GM21723 (cell line): Measurements from ENCODE around the gene COL4A4.
"Not testable (repeated sequence)": the region's sequence is repeated elsewhere in the genome, so short reads cannot be mapped to it uniquely, and the experiment has no call there.

Experiments used
- ATAC-seq: cut with Tn5 transposase; IDR thresholded peaks from one replicate; pipeline ENCODE4 v1.9.1; 2021; ENCODE audit warnings: mild to moderate bottlenecking, moderate library complexity; ENCODE audit not compliant: unreplicated experiment

Gene COL4A4

GRCh38 chr2:227163998-227164762 lies at the start of gene COL4A4, which contains the start of gene COL4A3:
COL4A4 (minus strand) TSS chr2:227164205; CDS start chr2:227147483, 16,722 bp downstream.
COL4A3 (plus strand) TSS chr2:227164624; CDS start chr2:227164727, 103 bp downstream.
- peak; percentile 68 for ATAC-seq

DNA sequence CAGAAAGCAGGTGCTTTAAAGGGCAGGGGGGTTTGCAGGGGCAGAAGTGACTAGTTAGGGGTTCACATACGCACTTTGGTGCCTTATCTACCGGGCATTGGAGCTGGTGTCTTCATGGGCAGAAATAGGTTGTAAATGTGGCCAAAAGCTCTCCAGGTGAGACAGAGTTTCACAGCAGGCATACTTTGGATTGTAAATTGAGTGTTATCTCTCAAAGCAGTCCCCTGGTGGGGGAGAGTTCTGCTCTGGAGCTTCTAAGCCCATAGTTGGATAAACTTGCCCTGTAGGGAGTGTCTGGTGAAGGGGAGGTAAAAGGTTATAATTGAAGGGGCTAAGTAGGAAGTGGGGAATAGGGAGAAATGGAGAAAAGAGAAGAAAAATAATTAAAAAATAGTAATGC lies 43.6 kb upstream of the COL4A4 start:
- ATAC-seq = no peak

DNA sequence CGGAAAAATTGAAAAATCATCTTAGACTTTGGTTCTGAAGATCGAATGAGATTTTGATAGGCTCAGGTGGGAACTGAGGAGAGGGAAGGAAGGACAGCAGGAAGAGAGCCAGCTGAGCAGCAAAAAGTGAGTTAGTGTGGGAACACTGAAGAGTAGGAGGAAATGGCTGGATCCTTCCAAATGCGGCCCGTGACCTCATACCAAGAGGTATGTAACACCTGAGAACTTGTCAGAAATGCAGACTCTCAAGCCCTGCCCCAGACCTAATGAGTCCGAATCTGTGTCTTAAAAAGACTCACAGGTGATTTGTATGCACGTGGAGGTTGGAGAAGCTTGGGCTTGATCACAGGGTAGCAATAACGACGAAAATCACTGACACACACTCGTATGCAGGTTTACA lies 42.4 kb upstream of the COL4A4 start:
- no peak for ATAC-seq

DNA sequence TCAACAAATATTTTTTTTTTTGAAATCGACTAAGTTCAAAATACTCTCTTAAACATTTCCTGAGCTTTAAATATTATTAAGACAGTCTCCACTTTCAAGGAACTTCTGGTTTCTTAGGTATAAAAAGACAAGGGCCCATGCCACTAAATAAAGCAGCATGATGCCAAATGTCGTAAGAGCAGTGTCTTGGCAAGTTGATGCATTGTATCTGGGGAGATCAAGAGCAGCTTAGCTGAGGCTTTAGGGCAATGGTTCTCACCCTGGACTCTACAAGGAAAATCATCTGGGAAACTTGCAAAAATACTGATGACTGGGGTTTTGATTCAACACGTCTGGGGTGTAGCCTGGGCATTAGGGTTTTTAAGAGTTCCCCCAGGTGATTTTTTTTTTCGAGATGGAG lies 41.7 kb upstream of the COL4A4 start:
- no peak for ATAC-seq

GRCh38 chr2:227204452-227204851 lies 40.4 kb upstream of the COL4A4 start:
- ATAC-seq = no peak

- no peak for ATAC-seq
Observed at GRCh38 chr2:227201771-227202170, 37.8 kb upstream of the COL4A4 start.

DNA sequence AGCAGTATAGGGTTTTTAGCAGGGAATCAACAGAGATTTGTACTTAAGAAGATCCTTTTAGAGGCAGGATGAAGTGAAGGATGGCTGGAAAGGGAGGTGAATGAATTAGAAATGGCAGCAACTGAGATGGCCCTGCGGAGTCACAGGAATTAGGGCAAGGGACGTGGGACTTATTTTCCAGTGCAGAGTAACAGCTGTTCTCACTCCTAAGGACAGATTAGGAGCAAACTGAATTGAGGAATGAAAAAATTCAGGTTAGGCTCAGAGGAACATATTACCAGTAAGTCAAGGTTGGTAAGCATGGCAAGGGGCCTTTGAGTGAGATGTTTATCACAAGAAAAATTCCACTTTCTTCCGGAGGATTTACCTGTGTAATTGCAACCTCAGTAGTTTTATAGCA lies 34.9 kb upstream of the COL4A4 start:
- ATAC-seq = no peak

DNA sequence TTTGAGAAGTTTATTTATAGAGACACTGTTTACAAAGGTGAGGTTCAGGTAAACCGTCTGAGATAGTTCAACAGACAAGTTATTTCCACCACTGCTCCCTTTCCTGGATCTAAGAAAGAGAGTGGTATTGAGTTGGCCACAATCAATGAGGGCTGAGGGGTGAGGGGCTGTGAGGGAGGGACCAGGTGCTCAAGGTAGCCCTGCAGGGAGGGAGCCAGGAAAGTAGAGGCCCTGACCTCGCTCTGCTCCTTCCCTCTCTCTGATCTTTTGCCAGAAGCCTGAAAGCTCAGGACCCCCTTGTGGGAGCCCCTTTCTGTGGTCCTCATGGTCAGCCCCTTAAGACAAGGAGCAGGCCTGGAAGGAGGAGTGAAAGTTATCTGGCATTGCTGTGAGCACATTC lies 30.2 kb upstream of the COL4A4 start:
- no peak for ATAC-seq

- no peak for ATAC-seq
Observed at GRCh38 chr2:227192491-227192890, 28.5 kb upstream of the COL4A4 start.

DNA sequence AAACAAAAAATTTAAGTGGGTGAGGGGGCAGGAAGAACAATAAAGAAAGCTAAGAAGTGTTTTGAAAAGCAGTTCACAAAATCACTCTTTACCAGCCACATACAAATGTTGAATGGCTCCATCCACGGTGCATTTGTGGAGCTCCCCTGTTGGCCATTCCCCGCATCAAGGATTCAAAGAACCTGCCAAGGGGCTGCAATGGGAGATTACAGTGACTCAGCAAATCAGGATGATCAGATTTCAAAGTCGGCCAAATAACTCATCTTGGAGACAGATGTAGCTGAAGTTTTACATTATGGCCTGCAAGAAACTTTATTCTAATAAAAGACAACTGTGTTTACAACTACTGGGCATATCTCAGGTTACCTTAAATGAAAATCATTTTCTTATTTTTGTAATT lies 27.4 kb upstream of the COL4A4 start:
- no peak for ATAC-seq

- ATAC-seq = peak; percentile 84
Observed at GRCh38 chr2:227188292-227188691, 24.3 kb upstream of the COL4A4 start.

- no peak for ATAC-seq
Observed at GRCh38 chr2:227186751-227187150, 22.7 kb upstream of the COL4A4 start.

- ATAC-seq = no peak
Observed at GRCh38 chr2:227185615-227186232, 21.7 kb upstream of the COL4A4 start.

DNA sequence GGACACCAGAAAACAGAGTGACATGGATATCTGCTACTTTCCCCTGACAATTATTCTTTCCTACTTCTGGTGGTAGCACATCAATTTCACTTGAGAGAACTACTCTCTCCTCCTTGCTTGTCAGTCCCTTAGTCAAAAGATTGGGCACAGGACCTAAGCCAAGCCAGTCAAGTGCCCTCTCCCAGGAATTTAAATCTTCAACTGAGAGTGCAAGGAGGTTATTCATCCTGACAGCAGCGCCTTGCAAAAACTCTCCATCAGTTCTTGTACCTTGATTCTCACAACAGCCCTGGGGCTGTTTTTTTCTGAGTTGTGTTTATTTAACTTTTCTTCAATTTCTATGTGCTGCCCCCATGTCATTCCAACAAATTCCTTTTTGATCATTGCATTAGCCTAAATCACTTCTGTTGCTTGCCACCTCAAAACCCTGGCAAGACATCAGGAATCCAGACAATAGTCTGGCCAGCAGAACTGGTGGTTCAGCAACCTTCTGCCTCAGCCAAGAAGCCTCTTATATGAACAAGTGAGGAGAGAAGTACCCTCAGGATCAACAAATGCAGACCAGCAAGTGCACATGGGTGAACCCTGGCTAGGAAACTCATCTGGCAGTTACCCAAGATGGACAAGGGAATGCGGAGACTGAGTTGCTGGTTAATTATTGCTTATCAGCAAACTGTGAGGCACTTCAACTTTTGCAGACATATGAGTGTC lies 19.8 kb upstream of the COL4A4 start:
- ATAC-seq = no peak

GRCh38 chr2:227182765-227183164 lies 18.8 kb upstream of the COL4A4 start:
- no peak for ATAC-seq

DNA sequence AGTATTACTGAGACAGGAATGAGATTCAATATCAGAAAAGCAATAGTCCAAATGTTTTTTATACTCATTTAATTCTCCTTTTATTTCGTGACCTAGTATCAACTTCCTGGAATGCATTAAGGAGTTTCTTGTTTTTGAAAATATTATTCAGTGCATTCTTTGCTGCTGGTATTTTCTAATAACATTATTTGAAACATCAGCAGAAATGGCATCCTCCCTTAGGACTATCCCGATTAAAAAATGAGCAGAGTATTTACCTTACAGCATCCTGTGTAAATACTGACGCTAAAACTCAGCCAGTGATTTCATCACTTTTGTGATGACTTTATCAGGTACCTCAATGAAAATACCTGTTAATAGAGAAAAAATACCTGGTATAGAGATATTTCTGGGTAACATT lies 16.8 kb upstream of the COL4A4 start:
- no peak for ATAC-seq

DNA sequence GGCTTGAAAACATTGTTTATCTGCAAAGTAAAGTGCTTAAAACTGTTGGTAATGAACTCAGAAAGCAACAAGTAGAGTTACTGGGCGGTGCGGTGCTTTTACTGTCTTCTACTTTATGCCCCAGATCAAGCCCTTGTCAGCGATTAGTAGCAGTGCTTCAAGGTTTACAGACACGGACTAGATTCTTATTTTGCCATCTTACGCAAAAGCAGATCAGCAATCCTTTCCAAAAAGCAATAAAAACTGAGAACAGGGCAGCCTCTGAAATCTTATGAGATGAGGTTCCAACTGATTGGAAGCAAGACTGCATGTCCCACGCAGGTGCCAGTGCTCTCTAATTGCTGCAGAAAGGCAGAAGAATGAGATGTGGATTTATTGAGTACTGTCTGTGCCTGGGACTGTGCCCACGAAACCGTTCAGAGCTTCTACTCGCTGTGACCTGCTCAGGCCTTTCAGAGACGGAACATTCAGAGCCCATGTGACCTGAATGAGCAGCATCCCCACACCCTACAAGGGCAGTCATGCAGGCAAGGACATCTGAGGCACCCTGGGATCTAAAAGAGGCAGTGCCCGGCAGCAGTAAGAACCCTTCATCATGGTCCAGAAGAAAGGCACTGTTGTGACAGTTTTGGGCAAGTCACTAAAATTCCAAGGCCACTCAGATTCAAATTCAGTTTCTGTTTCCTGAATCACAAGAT lies 16.1 kb upstream of the COL4A4 start:
- ATAC-seq = no peak

DNA sequence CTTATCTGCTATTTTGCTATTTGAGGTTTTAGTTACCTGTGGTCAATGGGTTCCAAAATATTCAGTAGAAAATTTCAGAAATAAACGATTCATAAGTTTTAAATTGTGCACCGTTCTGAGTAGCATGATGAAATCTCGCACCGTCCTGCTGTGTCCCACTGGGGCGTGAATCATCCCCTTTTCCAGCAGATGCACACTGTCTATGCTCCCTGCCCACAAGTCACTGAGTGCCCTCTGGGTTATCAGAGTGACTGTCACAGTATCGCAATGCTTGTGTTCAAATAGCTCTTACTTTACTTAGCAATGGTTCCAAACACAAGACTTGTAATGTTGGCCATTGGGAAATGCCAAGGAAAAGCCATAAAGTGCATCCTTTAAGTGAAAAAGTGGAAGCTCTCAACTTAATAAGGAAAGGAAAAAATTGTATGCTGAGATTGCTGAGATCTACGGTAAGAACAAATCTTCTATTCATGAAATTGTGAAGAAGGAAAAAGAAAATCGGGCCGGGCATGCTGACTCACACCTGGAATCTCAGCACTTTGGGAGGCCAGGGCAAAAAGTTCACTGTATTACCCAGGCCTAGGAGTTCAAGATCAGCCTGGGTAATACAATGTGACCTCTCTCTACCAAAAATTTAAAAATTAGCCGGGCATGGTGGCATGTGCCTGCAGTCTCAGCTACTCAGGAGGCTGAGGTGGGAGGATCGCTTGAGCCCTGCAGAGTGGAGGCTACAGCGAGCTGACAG lies 13.8 kb upstream of the COL4A4 start:
- ATAC-seq = no peak

DNA sequence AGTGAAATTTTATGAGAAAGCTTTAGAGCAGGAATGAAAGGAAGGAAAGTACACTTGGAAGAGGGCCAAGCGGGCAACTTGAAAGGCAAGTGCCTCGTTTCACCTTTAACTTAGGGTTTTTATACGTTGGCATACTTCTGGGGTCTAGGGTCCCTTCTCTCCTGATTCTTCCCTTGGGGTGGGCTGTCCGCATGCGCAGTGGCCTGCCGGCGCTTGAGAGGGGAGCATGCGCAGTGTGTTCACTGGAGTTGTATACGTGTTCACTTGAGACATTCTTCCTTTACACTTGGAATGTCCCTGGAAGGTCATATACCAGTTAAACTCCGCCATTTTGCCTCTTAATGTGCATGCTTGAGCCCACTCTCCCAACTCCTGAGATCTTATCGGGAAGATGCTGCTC lies 7.8 kb upstream of the COL4A4 start:
- not testable (repeated sequence) for ATAC-seq

DNA sequence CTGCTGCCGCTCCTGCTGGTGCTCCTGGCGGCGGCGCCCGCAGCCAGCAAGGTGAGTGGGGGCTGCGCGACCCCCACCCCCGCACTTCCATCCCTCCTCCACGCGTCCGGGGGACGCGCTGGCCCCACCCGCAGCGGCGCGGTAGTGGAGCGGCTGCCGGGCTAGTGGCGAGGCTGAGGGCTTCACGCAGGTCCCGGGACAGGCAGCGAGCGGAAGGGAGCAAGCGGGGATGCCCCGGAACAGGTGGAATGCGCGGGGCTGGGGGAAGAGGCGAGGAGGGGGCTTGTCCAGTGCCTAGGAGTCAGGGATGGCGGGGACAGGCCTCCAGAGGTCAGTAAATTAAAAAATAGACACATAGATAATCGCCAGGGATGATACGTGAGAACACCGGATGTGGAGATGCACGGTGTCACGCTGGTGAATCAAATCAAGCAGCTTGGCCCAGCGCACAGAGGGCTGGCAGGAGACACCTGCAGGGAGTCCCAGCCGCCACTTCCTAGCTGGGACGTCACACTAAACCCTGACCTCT lies 822 bp upstream of the COL4A4 start:
- ATAC-seq = peak; percentile 73
